ENCODE data around the gene PHOSPHO2.

PHOSPHO2 gene

DNA sequence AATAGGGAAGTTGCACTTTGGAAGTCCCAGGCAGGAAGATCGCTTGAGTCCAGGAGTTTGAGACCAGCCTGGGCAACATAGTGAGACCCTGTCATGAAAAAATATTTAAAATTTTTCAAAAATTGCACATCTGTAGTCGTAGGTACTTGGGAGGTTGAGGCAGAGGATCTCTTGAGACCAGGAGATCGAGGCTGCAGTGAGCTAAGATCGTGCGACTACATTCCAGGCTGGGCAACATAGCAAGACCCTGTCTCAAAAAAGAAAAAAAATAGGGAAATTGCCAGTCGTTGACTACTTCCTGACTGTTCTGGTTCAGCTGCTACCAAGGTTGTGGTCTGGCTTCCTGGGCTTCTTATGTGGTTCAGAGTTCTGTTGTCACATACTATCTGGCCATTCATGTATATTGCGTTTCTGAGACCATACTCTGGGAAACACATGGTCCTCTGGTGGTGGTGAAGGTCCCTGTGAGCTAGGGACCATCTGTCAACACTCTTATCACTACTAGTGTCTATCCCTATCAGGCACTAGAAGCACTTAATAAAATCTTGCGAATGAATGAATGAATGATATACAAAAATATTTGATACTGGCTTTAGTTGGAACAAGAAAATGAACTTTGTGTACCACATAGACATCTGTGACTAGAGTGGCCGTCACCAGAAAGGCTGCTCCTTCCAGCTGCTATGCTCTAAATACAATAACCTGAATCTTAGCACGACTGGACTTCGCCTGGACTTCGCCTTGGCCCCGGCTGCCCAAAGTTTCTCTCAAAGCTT lies 38.5 kb downstream of the PHOSPHO2 start:
- Histone ChIP-seq H3K27ac (replicated peaks) (no peak overlapping the region; the same call in 1 of the 2 replicates), H3K4me3 (replicated peaks; ENCODE audit: insufficient read depth, low read length) (peak overlapping the region; percentile 78), H3K27me3 (ENCODE audit: insufficient read depth, poor library complexity, severe bottlenecking) (no peaks in the 10 kb centered on the region)
- DNase-seq (ENCODE audit: low read depth in 1 of 2, low spot score in 1 of 2) = peak in 1 of 2 experiments; percentile 49
- TF ChIP-seq GABPA (IDR thresholded peaks at IDR 0.05; ENCODE audit: low read depth) (no peak), SPI1 (IDR thresholded peaks at IDR 0.05; ENCODE audit: borderline replicate concordance, low read depth) (no peak; the same call in 1 of the 2 replicates), POLR2AphosphoS5 (IDR thresholded peaks at IDR 0.05; ENCODE audit: low read depth) (no peak; the same call in 1 of the 2 replicates)
- TF ChIP-seq, protein P1, sequence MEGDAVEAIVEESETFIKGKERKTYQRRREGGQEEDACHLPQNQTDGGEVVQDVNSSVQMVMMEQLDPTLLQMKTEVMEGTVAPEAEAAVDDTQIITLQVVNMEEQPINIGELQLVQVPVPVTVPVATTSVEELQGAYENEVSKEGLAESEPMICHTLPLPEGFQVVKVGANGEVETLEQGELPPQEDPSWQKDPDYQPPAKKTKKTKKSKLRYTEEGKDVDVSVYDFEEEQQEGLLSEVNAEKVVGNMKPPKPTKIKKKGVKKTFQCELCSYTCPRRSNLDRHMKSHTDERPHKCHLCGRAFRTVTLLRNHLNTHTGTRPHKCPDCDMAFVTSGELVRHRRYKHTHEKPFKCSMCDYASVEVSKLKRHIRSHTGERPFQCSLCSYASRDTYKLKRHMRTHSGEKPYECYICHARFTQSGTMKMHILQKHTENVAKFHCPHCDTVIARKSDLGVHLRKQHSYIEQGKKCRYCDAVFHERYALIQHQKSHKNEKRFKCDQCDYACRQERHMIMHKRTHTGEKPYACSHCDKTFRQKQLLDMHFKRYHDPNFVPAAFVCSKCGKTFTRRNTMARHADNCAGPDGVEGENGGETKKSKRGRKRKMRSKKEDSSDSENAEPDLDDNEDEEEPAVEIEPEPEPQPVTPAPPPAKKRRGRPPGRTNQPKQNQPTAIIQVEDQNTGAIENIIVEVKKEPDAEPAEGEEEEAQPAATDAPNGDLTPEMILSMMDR (IDR thresholded peaks at IDR 0.05; ENCODE audit: insufficient read depth, low read length) = no peak
- TF ChIP-seq, protein P2, sequence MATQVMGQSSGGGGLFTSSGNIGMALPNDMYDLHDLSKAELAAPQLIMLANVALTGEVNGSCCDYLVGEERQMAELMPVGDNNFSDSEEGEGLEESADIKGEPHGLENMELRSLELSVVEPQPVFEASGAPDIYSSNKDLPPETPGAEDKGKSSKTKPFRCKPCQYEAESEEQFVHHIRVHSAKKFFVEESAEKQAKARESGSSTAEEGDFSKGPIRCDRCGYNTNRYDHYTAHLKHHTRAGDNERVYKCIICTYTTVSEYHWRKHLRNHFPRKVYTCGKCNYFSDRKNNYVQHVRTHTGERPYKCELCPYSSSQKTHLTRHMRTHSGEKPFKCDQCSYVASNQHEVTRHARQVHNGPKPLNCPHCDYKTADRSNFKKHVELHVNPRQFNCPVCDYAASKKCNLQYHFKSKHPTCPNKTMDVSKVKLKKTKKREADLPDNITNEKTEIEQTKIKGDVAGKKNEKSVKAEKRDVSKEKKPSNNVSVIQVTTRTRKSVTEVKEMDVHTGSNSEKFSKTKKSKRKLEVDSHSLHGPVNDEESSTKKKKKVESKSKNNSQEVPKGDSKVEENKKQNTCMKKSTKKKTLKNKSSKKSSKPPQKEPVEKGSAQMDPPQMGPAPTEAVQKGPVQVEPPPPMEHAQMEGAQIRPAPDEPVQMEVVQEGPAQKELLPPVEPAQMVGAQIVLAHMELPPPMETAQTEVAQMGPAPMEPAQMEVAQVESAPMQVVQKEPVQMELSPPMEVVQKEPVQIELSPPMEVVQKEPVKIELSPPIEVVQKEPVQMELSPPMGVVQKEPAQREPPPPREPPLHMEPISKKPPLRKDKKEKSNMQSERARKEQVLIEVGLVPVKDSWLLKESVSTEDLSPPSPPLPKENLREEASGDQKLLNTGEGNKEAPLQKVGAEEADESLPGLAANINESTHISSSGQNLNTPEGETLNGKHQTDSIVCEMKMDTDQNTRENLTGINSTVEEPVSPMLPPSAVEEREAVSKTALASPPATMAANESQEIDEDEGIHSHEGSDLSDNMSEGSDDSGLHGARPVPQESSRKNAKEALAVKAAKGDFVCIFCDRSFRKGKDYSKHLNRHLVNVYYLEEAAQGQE (IDR thresholded peaks at IDR 0.05; ENCODE audit: insufficient replicate concordance, low read depth) = no peak

DNA sequence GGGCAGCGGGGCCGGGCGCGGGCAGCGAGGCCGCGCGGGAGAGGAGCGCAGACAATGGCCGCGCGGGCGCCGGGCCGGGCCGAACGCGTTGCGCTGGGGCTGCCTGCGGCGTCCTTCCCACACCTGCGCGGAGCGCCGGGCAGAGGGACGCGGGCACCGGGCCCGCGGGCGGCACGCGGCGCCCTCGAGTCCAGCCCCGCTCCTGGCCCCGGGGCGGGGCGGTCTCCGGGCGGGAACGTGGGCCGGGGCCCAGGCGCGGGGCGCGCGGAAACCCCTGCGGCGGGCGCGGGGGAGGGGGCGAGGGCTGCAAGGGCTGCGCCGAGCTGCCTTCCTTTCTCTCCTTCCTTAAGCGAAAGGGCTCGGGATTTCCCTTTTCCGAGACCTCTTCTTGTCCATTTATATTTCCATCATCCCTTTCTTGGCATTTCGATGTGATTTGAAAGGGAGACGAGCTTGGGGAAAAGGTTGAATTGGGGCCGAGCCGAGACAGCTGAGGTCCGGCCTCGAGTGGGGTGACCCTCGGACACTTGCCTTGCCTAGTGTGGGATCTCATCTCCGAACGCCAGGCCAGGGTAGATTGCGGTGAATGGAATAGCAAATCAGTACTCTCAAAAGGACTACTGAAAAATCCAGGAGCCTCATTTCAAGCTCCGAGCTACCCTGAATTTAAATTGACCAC lies 40.0 kb downstream of the PHOSPHO2 start:
- no peak for TF ChIP-seq POLR2AphosphoS5 (IDR thresholded peaks at IDR 0.05; ENCODE audit: low read depth)
- no peak for TF ChIP-seq SPI1 (IDR thresholded peaks at IDR 0.05; ENCODE audit: borderline replicate concordance, low read depth)
- TF ChIP-seq, protein P1 (IDR thresholded peaks at IDR 0.05; ENCODE audit: insufficient read depth, low read length) = no peak
- TF ChIP-seq GABPA (IDR thresholded peaks at IDR 0.05; ENCODE audit: low read depth) = no peak
- TF ChIP-seq, protein P2 (IDR thresholded peaks at IDR 0.05; ENCODE audit: insufficient replicate concordance, low read depth) = peak; percentile 1
- Histone ChIP-seq H3K27ac (replicated peaks) (no peak overlapping the region), H3K27me3 (ENCODE audit: insufficient read depth, poor library complexity, severe bottlenecking) (no peaks in the 10 kb centered on the region), H3K4me3 (replicated peaks; ENCODE audit: insufficient read depth, low read length) (peak overlapping the region; percentile 78)
- peak in 1 of 2 experiments; percentile 15 for DNase-seq (ENCODE audit: low read depth in 1 of 2, low spot score in 1 of 2)

DNA sequence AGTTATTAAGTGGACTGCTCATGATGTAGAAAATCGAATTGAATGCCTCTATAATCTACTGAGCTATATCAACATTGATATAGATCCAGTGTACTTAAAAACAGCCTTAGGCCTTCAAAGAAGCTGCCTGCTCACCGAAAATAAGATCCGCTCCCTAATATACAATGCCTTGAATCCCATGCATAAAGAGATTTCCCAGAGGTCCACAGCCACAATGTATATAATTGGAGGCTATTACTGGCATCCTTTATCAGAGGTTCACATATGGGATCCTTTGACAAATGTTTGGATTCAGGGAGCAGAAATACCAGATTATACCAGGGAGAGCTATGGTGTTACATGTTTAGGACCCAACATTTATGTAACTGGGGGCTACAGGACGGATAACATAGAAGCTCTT lies 41.4 kb downstream of the PHOSPHO2 start:
- H3K27me3 ChIP-seq (ENCODE audit: insufficient read depth, poor library complexity, severe bottlenecking) = no peaks in the 10 kb centered on the region
- DNase-seq (ENCODE audit: low read depth in 1 of 2, low spot score in 1 of 2) = no peak
- H3K27ac ChIP-seq (replicated peaks) = no peak overlapping the region
- no peak overlapping the region for H3K4me3 ChIP-seq (replicated peaks; ENCODE audit: insufficient read depth, low read length)
- TF ChIP-seq GABPA (IDR thresholded peaks at IDR 0.05; ENCODE audit: low read depth) = no peak
- TF ChIP-seq, protein P1 (IDR thresholded peaks at IDR 0.05; ENCODE audit: insufficient read depth, low read length) = no peak
- TF ChIP-seq, protein P2 (IDR thresholded peaks at IDR 0.05; ENCODE audit: insufficient replicate concordance, low read depth) = no peak
- no peak for TF ChIP-seq SPI1 (IDR thresholded peaks at IDR 0.05; ENCODE audit: borderline replicate concordance, low read depth)
- TF ChIP-seq POLR2AphosphoS5 (IDR thresholded peaks at IDR 0.05; ENCODE audit: low read depth) = no peak

Data from HL-60 (cell line).